HFFc6 (cell line): ENCODE results near the gene P2RX2. TPM values are rescaled to one million over a fixed set of nuclear protein-coding genes. Genes with fewer than 3 reads are reported as not detected.

ENCODE experiments used
- DNase-seq: peaks from one replicate; pipeline ENCODE4 v3.0.0-alpha.2; 2018
- H3K27ac Mint-ChIP-seq: 2 replicates; pipeline ENCODE4 v1.8.0; 2020; ENCODE audit warnings: mild to moderate bottlenecking, mixed read lengths
- H3K27me3 Mint-ChIP-seq: 2 replicates; pipeline ENCODE4 v1.8.0; 2021; ENCODE audit warnings: mild to moderate bottlenecking, moderate library complexity, mixed read lengths; ENCODE audit not compliant: insufficient read depth
- H3K36me3 Mint-ChIP-seq: 2 replicates; pipeline ENCODE4 v1.8.0; 2021; ENCODE audit warnings: low read depth, mixed read lengths
- H3K4me1 Mint-ChIP-seq: 2 replicates; pipeline ENCODE4 v1.8.0; 2020; ENCODE audit warnings: low read depth, mixed read lengths
- H3K4me3 Mint-ChIP-seq: 2 replicates; pipeline ENCODE4 v1.8.0; 2020; ENCODE audit warnings: mild to moderate bottlenecking, moderate library complexity, mixed read lengths
- H3K9me3 Mint-ChIP-seq: 2 replicates; pipeline ENCODE4 v1.8.0; 2020; ENCODE audit warnings: mild to moderate bottlenecking, mixed read lengths
- CTCF ChIP-seq: fragments of 200-600 bp; sonication (generic); IDR thresholded peaks from 2 replicates; pipeline ENCODE4 v1.5.0; 2021; ENCODE audit warnings: antibody characterized with exemption, mild to moderate bottlenecking
- microRNA-seq: library from miRNA; unstranded; fragments of <30 nt; microRNA quantifications from one replicate; pipeline ENCODE4, GENCODE V29; 2019
- total RNA-seq, 6 experiments: library from RNA; stranded (reverse); fragmentation: NEBNext Ultra II Directional; extraction: Animal tissue kit (Norgen Biotek cat#: 25700); gene quantifications; 2 replicates in 1 of 6; 3 replicates in 5 of 6; pipeline ENCODE4 v1.2.3, GENCODE V29; 2021

Gene P2RX2
- total RNA-seq, 6 experiments from 2014 or later, result not detected

GRCh38 chr12:132665149-132665491, 46.5 kb downstream of the P2RX2 start:
- H3K4me1 Mint-ChIP-seq, result no peaks in the 10 kb centered on the region
- DNase-seq, result no peak
- H3K27ac Mint-ChIP-seq, result no peak overlapping the region
- TF ChIP-seq CTCF, result no peak
- no peak overlapping the region for H3K4me3 Mint-ChIP-seq
- no peaks in the 10 kb centered on the region for H3K9me3 Mint-ChIP-seq
- H3K36me3 Mint-ChIP-seq, result peaks cover 47% of the 10 kb centered on the region
- H3K27me3 Mint-ChIP-seq, result no peaks in the 10 kb centered on the region; the same call in 1 of the 2 replicates

- no peak for TF ChIP-seq CTCF
- Mint-ChIP-seq H3K36me3 (peaks cover 46% of the 10 kb centered on the region), H3K4me3 (no peak overlapping the region), H3K4me1 (no peaks in the 10 kb centered on the region), H3K9me3 (no peaks in the 10 kb centered on the region), H3K27me3 (no peaks in the 10 kb centered on the region; the same call in 1 of the 2 replicates), H3K27ac (no peak overlapping the region)
- DNase-seq, result no peak
Measured at GRCh38 chr12:132665794-132666193, 47.2 kb downstream of the P2RX2 start.

GRCh38 chr12:132668191-132669088, 49.9 kb downstream of the P2RX2 start:
- TF ChIP-seq CTCF, result no peak
- Mint-ChIP-seq H3K36me3 (peaks cover 34% of the 10 kb centered on the region), H3K4me1 (no peaks in the 10 kb centered on the region), H3K9me3 (no peaks in the 10 kb centered on the region), H3K27ac (no peak overlapping the region), H3K27me3 (no peaks in the 10 kb centered on the region), H3K4me3 (no peak overlapping the region)
- no peak for DNase-seq

- no peak overlapping the region for H3K27ac Mint-ChIP-seq
- H3K4me1 Mint-ChIP-seq, result no peaks in the 10 kb centered on the region
- TF ChIP-seq CTCF, result no peak
- no peaks in the 10 kb centered on the region for H3K9me3 Mint-ChIP-seq
- no peak overlapping the region for H3K4me3 Mint-ChIP-seq
- no peaks in the 10 kb centered on the region for H3K27me3 Mint-ChIP-seq
- peaks cover 31% of the 10 kb centered on the region for H3K36me3 Mint-ChIP-seq
- no peak for DNase-seq
Measured at GRCh38 chr12:132669166-132669879, 50.7 kb downstream of the P2RX2 start.

Small RNAs within 50 kb of the gene (microRNA-seq; reads per million reads assigned to microRNA genes)
- 7.7 reads per million, percentile 2 among the genes with 10 or more reads in this experiment for gene MIR6763

Other genes starting within 250 kb of the P2RX2 start
- gene FBRSL1, start 128.6 kb upstream of the P2RX2 start, total RNA-seq, result 10 to 100 TPM; 25.1 to 34.0 (median 30.1) TPM
- gene LRCOL1, start 8.2 kb upstream of the P2RX2 start, total RNA-seq, result under 1 TPM; 0.23 to 1.00 (median 0.52) TPM
- 10 to 100 TPM; 19.4 to 35.5 (median 29.3) TPM for gene POLE, start 68.6 kb downstream of the P2RX2 start, total RNA-seq
- gene PXMP2, start 68.8 kb downstream of the P2RX2 start, total RNA-seq, result 10 to 100 TPM; 19.8 to 22.6 (median 21.9) TPM
- 10 to 100 TPM; 33.5 to 46.0 (median 39.2) TPM for gene PGAM5, start 92.1 kb downstream of the P2RX2 start, total RNA-seq
- 10 to 100 TPM; 43.7 to 54.6 (median 47.2) TPM for gene ANKLE2, start 143.1 kb downstream of the P2RX2 start, total RNA-seq
- 100 to 1,000 TPM; 108 to 121 (median 115) TPM for gene GOLGA3, start 210.1 kb downstream of the P2RX2 start, total RNA-seq